Heart left ventricle (tissue), 13 donors: Measurements from ENCODE around the gene SMIM43.

Source experiments
- CTCF ChIP-seq, 12 donors: fragments of 200-600 bp; sonication (generic) in 4 of 12; IDR thresholded peaks; one replicate each; pipeline versions ENCODE4 v1.5.0 to v1.8.0; 2018 to 2022; ENCODE audit warnings: antibody characterized with exemption in 12 of 12, mild to moderate bottlenecking in 5 of 12
- POLR2A ChIP-seq, 2 donors: fragments of 450-650 bp; IDR thresholded peaks; one replicate each; pipeline ENCODE4 v1.6.1; 2017; ENCODE audit warnings: antibody characterized with exemption in 2 of 2, mild to moderate bottlenecking in 2 of 2, moderate library complexity in 2 of 2
- donor health status: ischemic (EF 13 %, LVEDD 7.1; RV severe dilation, severe dysfunction).
- donor health status: DM: no; HTN: yes; CAD: no.
- donor health status: DM: no; HTN: no; CAD: no.
- donor health status: ischemic (EF 25% LVEDD 6.9; RV normal size, moderate dysfunction).
- donor health status: ischemic (EF 25% LVEDD 5.7; RV mildly dilated, moderate dysfunction).
- donor health status: ischemic (EF 35%, LVEDD 5.7; RV mildly dilated, moderate dysfunction).
- donor health status: nonischemic (EF 11% LVEDD 7.7; RV severe dilation, severe dysfunction).
- donor health status: DM: yes; HTN: yes; CAD: no.
- donor health status: PGD.
- donor health status: ischemic (EF 29% LVEDD 5.4; RV normal size, mild dysfunction).
- donor health status: nonischemic (EF 23%, LVEDD 6.1; RV moderate dilation, normal function).

- TF ChIP-seq CTCF (IDR thresholded peaks at IDR 0.05) (no peak), POLR2A (IDR thresholded peaks at IDR 0.05) (no peak)
Measured at GRCh38 chr4:121728798-121729226, 36.2 kb downstream of the SMIM43 start.
